Esophagus muscularis mucosa (tissue), 4 donors: Measurements from ENCODE around the gene IGSF21. TPM values are rescaled to one million over a fixed set of nuclear protein-coding genes. Genes with fewer than 3 reads are reported as not detected.

Experiments used
- DNase-seq: peaks from one replicate; pipeline ENCODE4 v3.0.0-alpha.2; 2017; ENCODE audit errors: extremely low spot score
- H3K27ac ChIP-seq, 4 donors: fragments of 200-600 bp; sonication (generic); replicated peaks in 1 of 4; 1 replicate in 3 of 4; 2 replicates in 1 of 4; pipeline ENCODE4 v1.5.1; 2016 to 2019; ENCODE audit warnings: mild to moderate bottlenecking in 1 of 4
- H3K27me3 ChIP-seq, 4 donors: fragments of 200-600 bp; sonication (generic); one replicate each; pipeline versions ENCODE4 v1.5.1 to v1.6.0; 2016 to 2019
- H3K36me3 ChIP-seq, 4 donors: fragments of 200-600 bp; sonication (generic); one replicate each; pipeline ENCODE4 v1.5.1; 2016 to 2019
- H3K4me1 ChIP-seq, 4 donors: fragments of 200-600 bp; sonication (generic); one replicate each; pipeline ENCODE4 v1.5.1; 2016 to 2019
- H3K4me3 ChIP-seq, 4 donors: fragments of 200-600 bp; sonication (generic); 1 replicate in 2 of 4; 2 replicates in 2 of 4; pipeline ENCODE4 v1.5.1; 2016 to 2019; ENCODE audit warnings: mild to moderate bottlenecking in 4 of 4, moderate library complexity in 1 of 4
- H3K9me3 ChIP-seq, 4 donors: fragments of 200-600 bp; sonication (generic); 1 replicate in 3 of 4; 2 replicates in 1 of 4; pipeline ENCODE4 v1.5.1; 2016 to 2019
- CTCF ChIP-seq, 3 experiments: fragments of 200-600 bp in 2 of 3; fragments of 450-650 bp in 1 of 3; sonication (generic) in 2 of 3; IDR thresholded peaks; one replicate each; pipeline ENCODE4 v1.5.1; 2017 to 2019; ENCODE audit warnings: antibody characterized with exemption in 3 of 3, mild to moderate bottlenecking in 2 of 3, moderate library complexity in 1 of 3
- EP300 ChIP-seq: sonication (generic); formaldehyde crosslinking; IDR thresholded peaks from one replicate; pipeline ENCODE4 v1.6.1; 2017; ENCODE audit warnings: antibody characterized with exemption
- POLR2A ChIP-seq: fragments of 450-650 bp; IDR thresholded peaks from one replicate; pipeline ENCODE4 v1.6.1; 2017; ENCODE audit warnings: antibody characterized with exemption, moderate library complexity, mild to moderate bottlenecking, low read depth
- POLR2AphosphoS5 ChIP-seq, 2 donors: sonication (generic); formaldehyde crosslinking; IDR thresholded peaks; one replicate each; pipeline ENCODE4 v1.6.1; 2017; ENCODE audit warnings: antibody characterized with exemption in 2 of 2
- WGBS: methylation state at CpG from one replicate; pipeline ENCODE4 v1.1.5; 2018; 5-methylcytosine and 5-hydroxymethylcytosine counted together
- intact Hi-C: fragments of 100-400 bp; cut with DNase I; formaldehyde crosslinking; loops from one replicate; pipeline ENCODE4 v1.15.1; 2023
- total RNA-seq, 4 donors: library from RNA; depleted of rRNA; stranded (reverse); fragments of >200 nt; gene quantifications; one replicate each; pipeline versions ENCODE4 v1.1.0 to v1.2.1, GENCODE V29; 2016

The IGSF21 gene
- total RNA-seq, 4 donors from 2014 or later: 1.1 to 2.7 (median 1.2) TPM

GRCh38 chr1:18314399-18314798, 206.8 kb downstream of the IGSF21 start:
- WGBS: 80% methylated on average over 9 of the region's 9 CpGs
- no peak for DNase-seq
- Histone ChIP-seq H3K27ac (no peak overlapping the region), H3K9me3 (peaks cover 0 to 4% (median 0%) of the 10 kb centered on the region in 4 donors), H3K27me3 (peaks cover 0 to 18% (median 0%) of the 10 kb centered on the region in 4 donors), H3K4me3 (no peak overlapping the region), H3K36me3 (no peaks in the 10 kb centered on the region), H3K4me1 (peaks cover 0 to 1% (median 0%) of the 10 kb centered on the region in 4 donors)
- intact Hi-C loops: no loop called here
- TF ChIP-seq POLR2AphosphoS5 (IDR thresholded peaks at IDR 0.05) (no peak), POLR2A (no peak), CTCF (IDR thresholded peaks at IDR 0.05) (no peak), EP300 (no peak)

GRCh38 chr1:18315449-18315848, 207.9 kb downstream of the IGSF21 start:
- intact Hi-C loops: no loop called here

GRCh38 chr1:18316764-18317163, 209.2 kb downstream of the IGSF21 start:
- no peak for DNase-seq
- TF ChIP-seq POLR2AphosphoS5 (IDR thresholded peaks at IDR 0.05) (no peak), CTCF (IDR thresholded peaks at IDR 0.05) (no peak), EP300 (no peak), POLR2A (no peak)
- H3K4me3 ChIP-seq: no peak overlapping the region
- no peak overlapping the region for H3K27ac ChIP-seq
- 68% methylated on average over 3 of the region's 3 CpGs for WGBS
- H3K27me3 ChIP-seq: peaks cover 0 to 13% (median 0%) of the 10 kb centered on the region in 4 donors
- intact Hi-C loops: no loop called here
- peaks cover 0 to 14% (median 13%) of the 10 kb centered on the region in 4 donors for H3K4me1 ChIP-seq
- H3K36me3 ChIP-seq: no peaks in the 10 kb centered on the region
- H3K9me3 ChIP-seq: peaks cover 0 to 4% (median 0%) of the 10 kb centered on the region in 4 donors

More at GRCh38 chr1:18315449-18315848, 207.9 kb downstream of the IGSF21 start:
- Histone ChIP-seq H3K9me3 (peaks cover 0 to 4% (median 0%) of the 10 kb centered on the region in 4 donors), H3K4me3 (no peak overlapping the region), H3K27me3 (peaks cover 0 to 13% (median 0%) of the 10 kb centered on the region in 4 donors), H3K27ac (no peak overlapping the region), H3K4me1 (peaks cover 0 to 12% (median 10%) of the 10 kb centered on the region in 4 donors), H3K36me3 (no peaks in the 10 kb centered on the region)
- TF ChIP-seq POLR2AphosphoS5 (IDR thresholded peaks at IDR 0.05) (no peak), CTCF (IDR thresholded peaks at IDR 0.05) (no peak), EP300 (no peak), POLR2A (no peak)
- no peak for DNase-seq
- WGBS: 87% methylated on average over 1 of the region's 1 CpG

- intact Hi-C loops: no loop called here
- TF ChIP-seq POLR2AphosphoS5 (IDR thresholded peaks at IDR 0.05): no peak
- TF ChIP-seq EP300: no peak
- TF ChIP-seq CTCF (IDR thresholded peaks at IDR 0.05): no peak
- no peak for TF ChIP-seq POLR2A
- Histone ChIP-seq H3K27ac (no peak overlapping the region), H3K27me3 (peaks cover 0 to 10% (median 0%) of the 10 kb centered on the region in 4 donors), H3K4me3 (no peak overlapping the region), H3K36me3 (no peaks in the 10 kb centered on the region), H3K4me1 (peaks cover 0 to 14% (median 13%) of the 10 kb centered on the region in 4 donors), H3K9me3 (peaks cover 0 to 4% (median 0%) of the 10 kb centered on the region in 4 donors)
- no peak for DNase-seq
Observed at GRCh38 chr1:18319099-18319498, 211.5 kb downstream of the IGSF21 start.

GRCh38 chr1:18320051-18320450, 212.5 kb downstream of the IGSF21 start:
- Histone ChIP-seq H3K9me3 (peaks cover 0 to 4% (median 0%) of the 10 kb centered on the region in 4 donors), H3K27me3 (peaks cover 0 to 13% (median 0%) of the 10 kb centered on the region in 4 donors), H3K27ac (no peak overlapping the region), H3K4me3 (no peak overlapping the region), H3K4me1 (peaks cover 0 to 14% (median 13%) of the 10 kb centered on the region in 4 donors), H3K36me3 (no peaks in the 10 kb centered on the region)
- 49% methylated on average over 6 of the region's 7 CpGs for WGBS
- no peak for DNase-seq
- intact Hi-C loops: no loop called here
- TF ChIP-seq EP300 (no peak), CTCF (IDR thresholded peaks at IDR 0.05) (no peak), POLR2AphosphoS5 (IDR thresholded peaks at IDR 0.05) (no peak), POLR2A (no peak)
